Measurements from ENCODE around the gene IRF4. TPM values are rescaled to one million over a fixed set of nuclear protein-coding genes. Genes with fewer than 3 reads are reported as not detected.

The IRF4 gene
- polyA plus RNA-seq, 1 experiment: not detected

DNA sequence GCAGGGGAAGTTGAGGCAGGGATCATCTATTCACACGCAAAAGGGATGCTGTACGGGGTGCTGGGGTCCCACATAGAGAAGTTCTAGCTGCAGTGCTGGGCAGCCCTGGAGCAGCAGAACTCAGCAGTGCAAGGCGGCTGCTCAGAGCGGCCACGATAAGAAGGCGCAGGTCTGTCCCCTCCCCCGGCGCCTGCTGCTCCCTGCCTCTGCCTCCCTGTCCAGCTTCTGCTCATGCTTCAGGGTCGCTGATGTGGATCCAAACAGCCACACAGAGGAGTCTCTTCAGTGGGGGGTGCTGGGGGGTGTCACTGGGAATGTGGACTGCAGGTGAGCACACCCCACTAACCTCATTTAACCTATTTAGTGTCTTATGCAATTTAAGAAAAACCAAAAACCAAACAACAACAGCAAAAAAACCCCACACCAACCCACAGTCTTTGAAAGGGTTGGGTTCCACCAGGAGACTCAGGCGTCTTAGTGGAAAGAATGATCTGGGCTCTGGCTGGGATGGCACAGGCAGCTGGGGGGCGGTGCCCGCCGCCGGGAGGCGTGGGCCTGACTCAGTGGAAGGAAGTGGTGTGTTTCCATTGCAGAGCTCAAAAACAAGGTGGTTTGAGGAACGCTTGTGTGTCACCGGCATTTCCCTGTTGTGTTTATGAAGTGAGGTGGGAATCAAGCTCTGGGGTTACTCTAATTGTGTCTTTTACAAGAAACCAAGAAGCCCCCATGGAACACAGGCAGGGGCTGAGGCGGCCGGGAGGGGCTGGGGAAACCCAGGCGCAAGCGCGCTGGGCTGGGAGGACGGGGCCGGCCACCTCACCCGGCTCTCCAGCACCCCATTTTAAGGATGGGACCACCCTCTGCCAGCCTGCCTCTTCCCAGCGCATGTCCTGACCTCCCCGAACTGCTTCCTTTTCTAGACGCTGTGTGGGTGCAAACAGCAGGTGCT lies 55.1 kb downstream of the IRF4 start:
- Histone ChIP-seq H3K27me3 (ENCODE audit: control insufficient read depth, insufficient read depth, low read length) (no peaks in the 10 kb centered on the region), H3K36me3 (ENCODE audit: control insufficient read depth, insufficient read depth, low read length) (no peaks in the 10 kb centered on the region), H3K4me3 (ENCODE audit: low read depth, low read length) (no peak overlapping the region)
- CTCF ChIA-PET: no interaction called here
- DNase-seq (ENCODE audit: low read depth): no peak
- TF ChIP-seq CTCF (IDR thresholded peaks at IDR 0.05; ENCODE audit: insufficient read depth, low read depth, low read length): no peak
- POLR2A ChIA-PET: no interaction called here

- CTCF ChIA-PET: no interaction called here
- DNase-seq (ENCODE audit: low read depth): no peak
- H3K4me3 ChIP-seq (ENCODE audit: low read depth, low read length): no peak overlapping the region
- H3K36me3 ChIP-seq (ENCODE audit: control insufficient read depth, insufficient read depth, low read length): no peaks in the 10 kb centered on the region
- H3K27me3 ChIP-seq (ENCODE audit: control insufficient read depth, insufficient read depth, low read length): no peaks in the 10 kb centered on the region
- POLR2A ChIA-PET: no interaction called here
- no peak for TF ChIP-seq CTCF (IDR thresholded peaks at IDR 0.05; ENCODE audit: insufficient read depth, low read depth, low read length)
Observed at GRCh38 chr6:447381-448165, 56.0 kb downstream of the IRF4 start.

DNA sequence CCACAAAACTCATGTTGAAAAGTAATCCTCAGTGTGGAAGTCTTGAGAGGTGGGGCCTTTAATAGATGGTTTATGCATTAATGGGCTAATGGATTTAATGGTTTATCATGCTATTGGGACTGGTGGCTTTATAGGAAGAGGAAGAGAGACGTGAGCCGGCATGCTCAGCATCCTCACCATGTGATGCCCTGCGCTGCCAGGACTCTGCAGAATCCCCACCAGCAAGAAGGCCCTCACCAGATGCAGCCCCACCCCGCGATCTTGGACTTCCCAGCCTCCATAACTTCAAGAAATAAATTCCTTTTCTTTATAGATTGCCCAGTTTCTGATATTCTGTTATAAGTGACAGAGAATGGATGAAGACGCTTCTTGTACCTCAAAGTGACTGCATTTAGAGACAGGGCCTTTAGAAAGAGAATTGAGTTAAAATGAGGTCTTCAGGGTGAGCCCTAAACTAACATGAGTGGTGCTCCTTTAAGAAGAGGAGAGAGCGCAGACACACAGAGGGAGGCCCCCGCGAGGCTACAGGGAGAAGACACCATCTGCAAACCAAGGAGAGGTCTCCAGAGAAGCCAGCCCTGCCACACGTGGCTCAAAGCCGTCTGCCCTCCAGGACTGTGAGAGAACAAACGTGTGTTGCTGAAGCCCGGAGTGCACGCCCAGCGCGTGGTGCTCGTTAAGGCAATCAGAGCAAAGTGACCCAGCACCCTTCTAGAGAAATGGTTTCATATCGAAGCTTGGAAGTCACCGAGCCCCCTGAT lies 56.9 kb downstream of the IRF4 start:
- Histone ChIP-seq H3K27me3 (ENCODE audit: control insufficient read depth, insufficient read depth, low read length) (no peaks in the 10 kb centered on the region; the same call in 1 of the 2 replicates), H3K4me3 (ENCODE audit: low read depth, low read length) (no peak overlapping the region), H3K36me3 (ENCODE audit: control insufficient read depth, insufficient read depth, low read length) (no peaks in the 10 kb centered on the region)
- ChIA-PET POLR2A (no interaction called here), CTCF (no interaction called here)
- no peak for DNase-seq (ENCODE audit: low read depth)
- TF ChIP-seq CTCF (IDR thresholded peaks at IDR 0.05; ENCODE audit: insufficient read depth, low read depth, low read length): no peak

DNA sequence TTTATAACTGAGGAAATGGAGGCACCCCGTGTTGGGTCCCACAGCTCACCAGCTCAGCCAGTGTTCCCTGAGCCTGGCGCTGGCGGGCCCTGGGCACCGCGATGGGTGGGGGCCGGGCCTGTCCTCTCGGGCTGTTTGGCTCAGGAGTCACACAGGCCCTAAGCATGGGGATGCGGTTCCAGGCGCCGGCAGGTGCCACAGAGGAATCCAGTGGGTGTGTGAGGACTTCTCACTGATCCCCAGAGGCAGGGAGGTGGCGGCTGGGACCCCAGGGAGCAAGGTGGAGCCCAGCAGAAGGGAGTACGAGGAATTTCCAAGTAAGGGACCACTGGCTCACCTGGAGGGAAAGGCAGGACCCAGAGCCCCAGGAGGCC lies 57.5 kb downstream of the IRF4 start:
- ChIA-PET CTCF (no interaction called here), POLR2A (no interaction called here)
- Histone ChIP-seq H3K27me3 (ENCODE audit: control insufficient read depth, insufficient read depth, low read length) (no peaks in the 10 kb centered on the region; the same call in 1 of the 2 replicates), H3K4me3 (ENCODE audit: low read depth, low read length) (no peak overlapping the region), H3K36me3 (ENCODE audit: control insufficient read depth, insufficient read depth, low read length) (no peaks in the 10 kb centered on the region)
- no peak for DNase-seq (ENCODE audit: low read depth)
- TF ChIP-seq CTCF (IDR thresholded peaks at IDR 0.05; ENCODE audit: insufficient read depth, low read depth, low read length): no peak
